Fibroblast of lung (primary cell): ENCODE measurements around the gene RAET1G. TPM values are rescaled to one million over a fixed set of nuclear protein-coding genes. Genes with fewer than 3 reads are reported as not detected.

ENCODE experiments used
- DNase-seq, 2 donors: peaks; one replicate each; pipeline versions ENCODE4 v3.0.0 to v3.0.0-alpha.2; 2010; ENCODE audit warnings: low read depth in 2 of 2
- H2AFZ ChIP-seq: 2 replicates; pipeline ENCODE4 v1.5.1; 2012; ENCODE audit warnings: low read length, control low read depth, inconsistent platforms
- H3K27ac ChIP-seq: 2 replicates; pipeline ENCODE4 v1.5.1; 2011; ENCODE audit warnings: low read length, control low read depth; ENCODE audit not compliant: insufficient read depth
- H3K27me3 ChIP-seq: 2 replicates; pipeline ENCODE4 v1.5.1; 2011; ENCODE audit warnings: mild to moderate bottlenecking, low read length; ENCODE audit not compliant: control insufficient read depth, insufficient read depth
- H3K36me3 ChIP-seq: 2 replicates; pipeline ENCODE4 v1.5.1; 2011; ENCODE audit warnings: low read length; ENCODE audit not compliant: control insufficient read depth, insufficient read depth
- H3K4me1 ChIP-seq: 2 replicates; pipeline ENCODE4 v1.5.1; 2011; ENCODE audit warnings: low read length; ENCODE audit not compliant: control insufficient read depth, insufficient read depth; ENCODE audit errors: extremely low read depth
- H3K4me2 ChIP-seq: 2 replicates; pipeline ENCODE4 v1.5.1; 2011; ENCODE audit warnings: low read length, control low read depth; ENCODE audit not compliant: insufficient read depth; ENCODE audit errors: extremely low read depth
- H3K4me3 ChIP-seq, 4 experiments: fragments of 200-600 bp in 1 of 4; sonication (generic) in 1 of 4; replicated peaks in 1 of 4; 2 replicates each; pipeline ENCODE4 v1.5.1; 2011 to 2016; ENCODE audit warnings: low read length in 4 of 4, low read depth in 3 of 4, mild to moderate bottlenecking in 3 of 4, control low read depth in 2 of 4, inconsistent platforms in 1 of 4, mixed read lengths in 1 of 4; ENCODE audit not compliant: insufficient read depth in 1 of 4; ENCODE audit errors: control extremely low read depth in 1 of 4
- H3K79me2 ChIP-seq: 2 replicates; pipeline ENCODE4 v1.5.1; 2012; ENCODE audit warnings: mild to moderate bottlenecking, low read length, inconsistent platforms; ENCODE audit not compliant: control insufficient read depth, insufficient read depth
- H3K9ac ChIP-seq: 2 replicates; pipeline ENCODE4 v1.5.1; 2011; ENCODE audit warnings: mild to moderate bottlenecking, low read length, control low read depth; ENCODE audit not compliant: insufficient read depth
- H3K9me3 ChIP-seq: 2 replicates; pipeline ENCODE4 v1.5.1; 2012; ENCODE audit warnings: low read depth, low read length; ENCODE audit not compliant: control insufficient read depth, insufficient read depth
- H4K20me1 ChIP-seq: 2 replicates; pipeline ENCODE4 v1.5.1; 2011; ENCODE audit warnings: low read length; ENCODE audit not compliant: control insufficient read depth, insufficient read depth; ENCODE audit errors: extremely low read depth
- CTCF ChIP-seq, 2 donors: IDR thresholded peaks in 1 of 2; conservative IDR thresholded peaks in 1 of 2; 1 replicate in 1 of 2; 2 replicates in 1 of 2; pipeline ENCODE4 v1.5.1; 2011 to 2012; ENCODE audit warnings: low read length in 2 of 2, control low read depth in 1 of 2, inconsistent platforms in 1 of 2, low read depth in 1 of 2, mild to moderate bottlenecking in 1 of 2
- EZH2 ChIP-seq: IDR thresholded peaks from 2 replicates; pipeline ENCODE4 v1.5.1; 2012; ENCODE audit warnings: low read length, control low read depth, mild to moderate bottlenecking; ENCODE audit errors: missing control alignments
- polyA plus RNA-seq, 2 donors: library from polyadenylated mRNA; depleted of rRNA in 1 of 2; stranded (reverse) in 1 of 2; unstranded in 1 of 2; fragments of >200 nt; gene quantifications; 2 replicates each; pipeline ENCODE4 v1.2.1, GENCODE V29; 2011 to 2012; ENCODE audit warnings: missing spikeins in 1 of 2
- total RNA-seq: library from RNA; depleted of rRNA; stranded (reverse); fragments of >200 nt; gene quantifications from 2 replicates; pipeline ENCODE4 v1.2.1, GENCODE V29; 2014

Gene RAET1G
- total and polyA plus RNA-seq, 2 donors (not counting 1 experiment from before 2014, with no cell fraction given), result 3.3 to 8.8 TPM

GRCh38 chr6:149942461-149942829, 19.5 kb upstream of the RAET1G start:
- H3K9ac ChIP-seq, result peak overlapping the region; percentile 48

GRCh38 chr6:149941583-149942460, 18.9 kb upstream of the RAET1G start, which contains the start of gene ULBP2:
Gene ULBP2, plus strand, starts transcription at chr6:149942014. Its CDS starts 59 bp downstream, at chr6:149942073.
- H3K27ac ChIP-seq, result peak within 1 kb of the TSS; percentile 62

More at GRCh38 chr6:149942461-149942829, 19.5 kb upstream of the RAET1G start:
- Histone ChIP-seq H3K27me3 (peaks cover 13% of the 10 kb centered on the region), H3K4me2 (peak overlapping the region; percentile 95), H3K27ac (no peak overlapping the region), H3K36me3 (no peaks in the 10 kb centered on the region), H2AFZ (no peak overlapping the region), H4K20me1 (no peaks in the 10 kb centered on the region), H3K79me2 (no peaks in the 10 kb centered on the region), H3K4me1 (peaks cover 7% of the 10 kb centered on the region), H3K4me3 (peak overlapping the region; percentile 62 to 67 (median 66)), H3K9me3 (no peaks in the 10 kb centered on the region)
- TF ChIP-seq EZH2 (no peak), CTCF (conservative IDR thresholded peaks at IDR 0.05 in 1 of 2, IDR thresholded peaks at IDR 0.05 in 1 of 2; ENCODE audit: low read depth in 1 of 2, low read length in 2 of 2) (no peak)
- no peak for DNase-seq

More at GRCh38 chr6:149941583-149942460, 18.9 kb upstream of the RAET1G start, which contains the start of gene ULBP2:
- H3K9me3 ChIP-seq, result no peaks in the 10 kb centered on the region
- TF ChIP-seq EZH2 (no peak), CTCF (conservative IDR thresholded peaks at IDR 0.05 in 1 of 2, IDR thresholded peaks at IDR 0.05 in 1 of 2; ENCODE audit: low read depth in 1 of 2, low read length in 2 of 2) (no peak)
- peak; percentile 91 to 96 for DNase-seq
- H3K4me1 ChIP-seq, result peaks cover 7% of the 10 kb centered on the region
- H4K20me1 ChIP-seq, result no peaks in the 10 kb centered on the region
- no peaks in the 10 kb centered on the region for H3K36me3 ChIP-seq
- peaks cover 18% of the 10 kb centered on the region for H3K27me3 ChIP-seq
- no peaks in the 10 kb centered on the region for H3K79me2 ChIP-seq
- H3K4me3 ChIP-seq, result peak within 1 kb of the TSS; percentile 62 to 67 (median 66)
- H2AFZ ChIP-seq, result peak within 1 kb of the TSS; percentile 48
- peak within 1 kb of the TSS; percentile 54 for H3K9ac ChIP-seq
- H3K4me2 ChIP-seq, result peak within 1 kb of the TSS; percentile 95
